A549 (cell line): ENCODE results near the gene METTL25B. TPM values are rescaled to one million over a fixed set of nuclear protein-coding genes. Genes with fewer than 3 reads are reported as not detected.

Experiments used
- ATAC-seq, 2 experiments: fragments of 200-7000 bp in 1 of 2; fragments of >200 bp in 1 of 2; cut with Nextera tagmentation in 1 of 2; cut with Tn5 transposase in 1 of 2; 3 replicates each; pipeline versions ENCODE4 v1.8.0 to v1.9.1; 2018 to 2020; ENCODE audit warnings: mild to moderate bottlenecking in 1 of 2, moderate library complexity in 1 of 2
- CTCF ChIA-PET: fragments of 300-600 bp; sonication (Branson Sonifier 250); formaldehyde crosslinking; extraction: SDS; loops from one replicate; lab custom pipeline; 2021; ENCODE audit warnings: antibody characterized with exemption, inconsistent platforms; lab: Yijun Ruan, JAX
- POLR2A ChIA-PET: fragments of 350-600 bp; formaldehyde crosslinking; extraction: SDS; loops from one replicate; lab custom pipeline; 2021; ENCODE audit warnings: antibody characterized with exemption, inconsistent platforms; lab: Yijun Ruan, JAX
- DNase-seq, 2 experiments: peaks; one replicate each; pipeline versions ENCODE4 v3.0.0 to v3.0.0-alpha.2; 2011 to 2016; ENCODE audit warnings: low read depth in 1 of 2, low spot score in 1 of 2
- FAIRE-seq: peaks from 2 replicates; lab custom pipeline; 2011; peaks lifted over from hg19 to GRCh38; lab: Jason Lieb, UNC
- H3K27ac ChIP-seq, 2 experiments: fragments of >200 bp; sonication (Bioruptor Twin); formaldehyde crosslinking; 3 replicates each; pipeline ENCODE4 v1.5.1; 2016 to 2017
- H3K4me1 ChIP-seq: fragments of >200 bp; sonication (Bioruptor Twin); formaldehyde crosslinking; 3 replicates; pipeline ENCODE4 v1.6.1; 2016
- H3K4me2 ChIP-seq: fragments of >200 bp; sonication (Bioruptor Twin); formaldehyde crosslinking; 3 replicates; pipeline ENCODE4 v1.6.1; 2016
- H3K4me3 ChIP-seq: fragments of >200 bp; sonication (Bioruptor Twin); formaldehyde crosslinking; 3 replicates; pipeline ENCODE4 v1.5.1; 2016
- H3K9me3 ChIP-seq: fragments of >200 bp; sonication (Bioruptor Twin); formaldehyde crosslinking; 3 replicates; pipeline ENCODE4 v1.6.1; 2016
- CBX8 ChIP-seq: fragments of 200-600 bp; sonication (generic); IDR thresholded peaks from 2 replicates; pipeline ENCODE4 v1.6.1; 2016
- CHD4 ChIP-seq: fragments of 200-600 bp; sonication (generic); IDR thresholded peaks from 2 replicates; pipeline ENCODE4 v1.6.1; 2016; ENCODE audit warnings: antibody characterized with exemption, mild to moderate bottlenecking, borderline replicate concordance
- HOXA7 ChIP-seq: fragments of 250-450 bp; sonication (Bioruptor Pico); IDR thresholded peaks from 2 replicates; pipeline ENCODE4 v1.5.0; 2020; ENCODE audit warnings: mild to moderate bottlenecking, moderate library complexity
- JUNB ChIP-seq: fragments of >200 bp; sonication (Bioruptor Twin); formaldehyde crosslinking; IDR thresholded peaks from 2 replicates; pipeline ENCODE4 v1.6.1; 2016
- KDM1A ChIP-seq: fragments of 200-600 bp; sonication (generic); IDR thresholded peaks from 2 replicates; pipeline ENCODE4 v1.6.1; 2016; ENCODE audit warnings: low read depth, mild to moderate bottlenecking
- MAFK ChIP-seq: fragments of 450-650 bp; IDR thresholded peaks from 2 replicates; pipeline ENCODE4 v1.6.1; 2014; ENCODE audit not compliant: partially characterized antibody
- MAZ ChIP-seq: fragments of 150-350 bp; IDR thresholded peaks from 2 replicates; pipeline ENCODE4 v1.6.1; 2014; ENCODE audit warnings: antibody characterized with exemption, low read depth, low read length, borderline replicate concordance
- RCOR1 ChIP-seq: fragments of 150-350 bp; IDR thresholded peaks from 2 replicates; pipeline ENCODE4 v1.6.1; 2014; ENCODE audit warnings: antibody characterized with exemption, low read length, low read depth
- RNF2 ChIP-seq: fragments of 200-600 bp; sonication (generic); IDR thresholded peaks from 2 replicates; pipeline ENCODE4 v1.6.1; 2016; ENCODE audit warnings: low read depth, mild to moderate bottlenecking, antibody characterized with exemption, moderate library complexity, borderline replicate concordance
- TFCP2L1 ChIP-seq: fragments of 250-450 bp; sonication (Bioruptor Pico); IDR thresholded peaks from 2 replicates; pipeline ENCODE4 v1.5.0; 2021; ENCODE audit warnings: mild to moderate bottlenecking
- WGBS: methylation state at CpG from one replicate; pipeline ENCODE4 v1.1.6; 2017; ENCODE audit errors: missing lambda C conversion rate; 5-methylcytosine and 5-hydroxymethylcytosine counted together
- polyA plus RNA-seq, 4 experiments: library from polyadenylated mRNA; depleted of rRNA in 3 of 4; stranded (reverse); fragments of >200 nt; fragmentation: RNase III in 1 of 4; extraction: RNeasy Plus Mini Kit Qiagen cat#74134 plus additional on column Dnase treatment in 1 of 4; gene quantifications; 2 replicates in 3 of 4; 3 replicates in 1 of 4; pipeline ENCODE4 v1.2.3, GENCODE V29; 2011 to 2017
- TF ChIP-seq, protein P1 (sequence below): IDR thresholded peaks from 2 replicates; pipeline ENCODE4 v1.6.1; 2012
- TF ChIP-seq, protein P2 (sequence below): IDR thresholded peaks from 2 replicates; pipeline ENCODE4 v1.6.1; 2012
- TF ChIP-seq, protein P3 (sequence below): fragments of >200 bp; sonication (Bioruptor Twin); formaldehyde crosslinking; IDR thresholded peaks from 3 replicates; pipeline ENCODE4 v1.5.1; 2016
- TF ChIP-seq, protein P4 (sequence below): IDR thresholded peaks from 2 replicates; pipeline ENCODE4 v1.6.1; 2012; ENCODE audit warnings: low read depth, borderline replicate concordance

METTL25B gene
- polyA plus RNA-seq, 2 of the 4 experiments (the other 2 are of a cell fraction) = 16.7 to 18.5 TPM

DNA sequence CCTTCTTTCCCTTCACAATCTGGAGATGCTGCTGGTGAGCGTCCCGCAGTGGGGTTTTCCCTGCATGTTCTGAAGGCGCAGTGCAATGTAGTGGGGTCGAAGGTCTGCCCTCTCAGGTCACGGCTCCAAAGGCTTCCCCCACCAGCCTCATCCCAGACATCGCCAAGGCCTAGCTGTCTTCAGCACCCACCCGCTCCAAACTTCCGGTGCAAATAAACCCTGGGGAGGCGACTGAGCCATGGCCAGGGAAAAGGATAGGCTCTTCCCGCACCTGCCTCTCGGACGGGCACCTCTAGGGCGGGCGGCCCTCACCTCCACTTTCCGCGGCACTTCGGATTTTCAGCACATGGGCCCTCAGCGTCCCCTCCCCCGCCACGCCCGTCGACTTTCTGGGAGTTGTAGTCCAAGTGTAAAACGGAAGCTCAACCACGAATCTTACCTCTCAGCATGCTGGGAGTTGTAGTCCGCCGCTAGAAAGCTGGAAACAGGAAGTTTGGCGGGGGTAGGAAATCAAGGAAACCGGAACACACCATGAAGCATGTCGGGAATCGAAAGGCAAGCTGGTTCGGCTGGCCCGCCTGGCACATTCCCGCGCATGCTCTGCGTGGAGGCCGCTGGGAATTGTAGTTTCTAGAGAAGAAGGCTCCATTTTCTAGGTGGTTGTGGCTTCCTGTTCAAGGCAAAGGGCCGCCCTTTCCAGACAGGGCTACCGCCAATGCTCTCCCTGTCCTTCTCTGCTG, 12.6 kb downstream of the METTL25B start, which contains the start of gene MRPL24 (continued):
- TF ChIP-seq, protein P1, sequence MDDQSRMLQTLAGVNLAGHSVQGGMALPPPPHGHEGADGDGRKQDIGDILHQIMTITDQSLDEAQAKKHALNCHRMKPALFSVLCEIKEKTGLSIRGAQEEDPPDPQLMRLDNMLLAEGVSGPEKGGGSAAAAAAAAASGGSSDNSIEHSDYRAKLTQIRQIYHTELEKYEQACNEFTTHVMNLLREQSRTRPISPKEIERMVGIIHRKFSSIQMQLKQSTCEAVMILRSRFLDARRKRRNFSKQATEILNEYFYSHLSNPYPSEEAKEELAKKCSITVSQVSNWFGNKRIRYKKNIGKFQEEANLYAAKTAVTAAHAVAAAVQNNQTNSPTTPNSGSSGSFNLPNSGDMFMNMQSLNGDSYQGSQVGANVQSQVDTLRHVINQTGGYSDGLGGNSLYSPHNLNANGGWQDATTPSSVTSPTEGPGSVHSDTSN = peak; percentile 75
- TF ChIP-seq, all 56 proteins: peak for 15

DNA sequence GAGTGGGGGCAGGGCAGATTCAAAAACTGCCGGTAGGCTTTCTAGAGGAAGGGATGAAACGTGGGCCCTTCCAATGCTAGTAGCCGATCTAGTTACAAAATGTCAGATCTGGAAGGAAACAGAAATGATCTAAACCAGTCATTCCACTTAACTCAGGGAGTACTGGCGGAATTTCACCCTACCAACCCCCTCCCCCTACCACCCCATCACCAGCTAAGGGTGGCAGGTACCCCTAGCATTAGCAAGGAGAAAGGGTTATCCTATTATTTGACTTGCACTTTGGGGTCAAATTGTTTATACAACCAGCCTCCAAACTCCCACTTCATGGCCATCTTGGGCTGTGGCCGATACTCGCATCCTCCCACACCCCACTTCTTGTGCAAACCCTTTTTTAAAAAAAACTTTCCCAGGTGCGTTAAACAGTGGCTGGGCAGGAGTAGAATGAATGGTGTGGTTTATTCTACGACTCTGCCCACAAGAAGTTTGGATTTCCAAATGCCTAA, 13.3 kb downstream of the METTL25B start:
- ATAC-seq (no peak), DNase-seq (no peak), FAIRE-seq (no peak)
- TF ChIP-seq TFCP2L1 (CRISPR knock-in tag) (0 out of 2 replicates have a peak, but pooled peaks have one; percentile 51), HOXA7 (CRISPR knock-in tag) (peak; percentile 71; the same call in 1 of the 2 replicates)
- TF ChIP-seq, protein P2, sequence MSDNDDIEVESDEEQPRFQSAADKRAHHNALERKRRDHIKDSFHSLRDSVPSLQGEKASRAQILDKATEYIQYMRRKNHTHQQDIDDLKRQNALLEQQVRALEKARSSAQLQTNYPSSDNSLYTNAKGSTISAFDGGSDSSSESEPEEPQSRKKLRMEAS = no peak
- ChIA-PET CTCF (interaction anchor here (1.0 to 10.5 kb wide), 8 partner anchors 11 to 149 kb away, joined by 3 to 130 read pairs (median 4); partner anchors contain the start of genes ISG20L2, METTL25B and PRCC), POLR2A (interaction anchor here (1.0 to 3.5 kb wide), 7 partner anchors 10 to 118 kb away, joined by 4 to 90 read pairs (median 21); partner anchors contain the start of genes HDGF, ISG20L2, METTL25B and PRCC)
- WGBS = 51% methylated on average over 8 of the region's 8 CpGs
- H3K4me1 ChIP-seq = peaks cover 35% of the 10 kb centered on the region
- peak overlapping the region; percentile 19; the same call in 2 of the 3 replicates for H3K4me3 ChIP-seq
- peak overlapping the region; percentile 74 to 86 for H3K27ac ChIP-seq
- H3K4me2 ChIP-seq = peak overlapping the region; percentile 76
- no peaks in the 10 kb centered on the region for H3K9me3 ChIP-seq

DNA sequence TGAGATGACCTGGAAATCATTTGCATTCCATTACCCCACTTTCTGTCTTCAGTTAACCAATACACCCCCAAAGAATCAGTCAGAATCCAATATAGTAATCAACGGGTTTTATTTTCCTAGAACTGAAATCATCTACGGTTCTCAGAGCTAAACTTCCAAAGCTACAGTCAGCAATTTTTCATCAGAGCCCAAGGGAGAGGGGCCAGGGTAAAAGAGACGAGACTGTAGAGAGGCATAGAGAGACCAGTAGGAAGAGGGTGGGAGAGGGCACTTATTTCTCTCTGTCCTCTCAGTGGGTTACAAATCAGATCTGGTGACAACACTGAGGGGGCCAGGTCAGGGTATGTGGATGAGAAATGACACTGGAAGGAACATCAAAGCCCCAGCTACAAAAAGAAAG, 13.7 kb downstream of the METTL25B start:
- no peak overlapping the region for H3K4me3 ChIP-seq
- no peaks in the 10 kb centered on the region for H3K9me3 ChIP-seq
- peak overlapping the region in 1 of 2 experiments; percentile 86; a peak in 4 of 6 replicates for H3K27ac ChIP-seq
- ChIA-PET POLR2A (interaction anchor here (3.5 kb wide), 1 partner anchor 10 kb away, joined by 50 read pairs; the partner anchor contains the start of gene HDGF), CTCF (interaction anchor here (0.7 to 10.5 kb wide), 3 partner anchors 16 to 52 kb away, joined by 3 to 130 read pairs (median 3); partner anchors contain the start of genes ISG20L2 and METTL25B)
- H3K4me2 ChIP-seq = peak overlapping the region; percentile 76
- ATAC-seq = no peak
- no peak for FAIRE-seq
- WGBS = 81% methylated on average over 3 of the region's 3 CpGs
- H3K4me1 ChIP-seq = peaks cover 35% of the 10 kb centered on the region
- peak; percentile 60 for TF ChIP-seq MAFK
- TF ChIP-seq, protein P3, sequence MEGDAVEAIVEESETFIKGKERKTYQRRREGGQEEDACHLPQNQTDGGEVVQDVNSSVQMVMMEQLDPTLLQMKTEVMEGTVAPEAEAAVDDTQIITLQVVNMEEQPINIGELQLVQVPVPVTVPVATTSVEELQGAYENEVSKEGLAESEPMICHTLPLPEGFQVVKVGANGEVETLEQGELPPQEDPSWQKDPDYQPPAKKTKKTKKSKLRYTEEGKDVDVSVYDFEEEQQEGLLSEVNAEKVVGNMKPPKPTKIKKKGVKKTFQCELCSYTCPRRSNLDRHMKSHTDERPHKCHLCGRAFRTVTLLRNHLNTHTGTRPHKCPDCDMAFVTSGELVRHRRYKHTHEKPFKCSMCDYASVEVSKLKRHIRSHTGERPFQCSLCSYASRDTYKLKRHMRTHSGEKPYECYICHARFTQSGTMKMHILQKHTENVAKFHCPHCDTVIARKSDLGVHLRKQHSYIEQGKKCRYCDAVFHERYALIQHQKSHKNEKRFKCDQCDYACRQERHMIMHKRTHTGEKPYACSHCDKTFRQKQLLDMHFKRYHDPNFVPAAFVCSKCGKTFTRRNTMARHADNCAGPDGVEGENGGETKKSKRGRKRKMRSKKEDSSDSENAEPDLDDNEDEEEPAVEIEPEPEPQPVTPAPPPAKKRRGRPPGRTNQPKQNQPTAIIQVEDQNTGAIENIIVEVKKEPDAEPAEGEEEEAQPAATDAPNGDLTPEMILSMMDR = no peak
- no peak for TF ChIP-seq KDM1A
- no peak for TF ChIP-seq JUNB
- no peak for TF ChIP-seq RCOR1
- TF ChIP-seq, protein P4, sequence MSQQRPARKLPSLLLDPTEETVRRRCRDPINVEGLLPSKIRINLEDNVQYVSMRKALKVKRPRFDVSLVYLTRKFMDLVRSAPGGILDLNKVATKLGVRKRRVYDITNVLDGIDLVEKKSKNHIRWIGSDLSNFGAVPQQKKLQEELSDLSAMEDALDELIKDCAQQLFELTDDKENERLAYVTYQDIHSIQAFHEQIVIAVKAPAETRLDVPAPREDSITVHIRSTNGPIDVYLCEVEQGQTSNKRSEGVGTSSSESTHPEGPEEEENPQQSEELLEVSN = no peak
- no peak for TF ChIP-seq CHD4
- no peak for DNase-seq

DNA sequence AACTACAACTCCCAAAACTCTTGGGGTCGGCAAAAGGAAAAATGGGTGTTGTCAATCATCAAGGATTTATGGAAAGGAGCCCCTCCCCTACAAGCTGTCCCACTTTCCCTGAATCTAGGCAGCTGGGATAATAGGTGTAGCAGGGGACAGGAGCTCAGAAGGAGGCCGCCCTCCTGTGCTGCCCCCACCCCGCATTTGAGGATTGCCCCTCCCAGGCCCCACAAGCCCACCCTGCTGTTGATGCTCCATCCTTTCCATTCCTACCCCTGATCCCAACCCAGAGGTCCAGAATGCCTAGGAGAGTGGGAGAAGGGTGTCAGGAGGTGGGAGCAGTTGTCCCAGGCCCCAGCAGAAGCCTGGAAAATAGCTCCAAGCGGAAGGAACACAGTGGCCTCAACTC, 14.5 kb downstream of the METTL25B start:
- Histone ChIP-seq H3K4me3 (no peak overlapping the region), H3K27ac (peak overlapping the region in 1 of 2 experiments; percentile 12; a peak in 2 of 6 replicates), H3K4me1 (peaks cover 40% of the 10 kb centered on the region), H3K4me2 (no peak overlapping the region), H3K9me3 (no peaks in the 10 kb centered on the region)
- ATAC-seq (no peak), FAIRE-seq (no peak), DNase-seq (no peak)
- TF ChIP-seq CBX8 (no peak), RNF2 (no peak), MAZ (no peak)
- TF ChIP-seq, protein P1 = no peak
- CTCF ChIA-PET = interaction anchor here (0.6 to 10.5 kb wide), 5 partner anchors 9 to 1486 kb away, joined by 3 to 130 read pairs (median 3); partner anchors contain the start of genes HDGF, ISG20L2 and METTL25B
- POLR2A ChIA-PET = interaction anchor here (1.7 to 3.5 kb wide), 2 partner anchors 9 to 15 kb away, joined by 7 to 50 read pairs; partner anchors contain the start of genes HDGF, ISG20L2 and METTL25B
- WGBS = 94% methylated on average over 4 of the region's 4 CpGs
